Measurements from ENCODE around the gene XKR3. TPM values are rescaled to one million over a fixed set of nuclear protein-coding genes. Genes with fewer than 3 reads are reported as not detected.
"Not testable (repeated sequence)": the region's sequence is repeated elsewhere in the genome, so short reads cannot be mapped to it uniquely, and the experiment has no call there.

XKR3 gene
- total RNA-seq, 6 experiments from 2014 or later = not detected

GRCh38 chr22:16781074-16781763, 44.0 kb downstream of the XKR3 start:
- no peaks in the 10 kb centered on the region for H3K4me1 Mint-ChIP-seq (ENCODE audit: low read depth)
- no peaks in the 10 kb centered on the region; the same call in 1 of the 2 replicates for H3K27me3 Mint-ChIP-seq (ENCODE audit: insufficient read depth)
- H3K36me3 Mint-ChIP-seq (ENCODE audit: low read depth) = no peaks in the 10 kb centered on the region; the same call in 1 of the 2 replicates
- no peak overlapping the region for H3K4me3 Mint-ChIP-seq
- H3K9me3 Mint-ChIP-seq = peaks cover 64% of the 10 kb centered on the region
- no peak overlapping the region for H3K27ac Mint-ChIP-seq
- no peak for DNase-seq
- TF ChIP-seq, protein P1, sequence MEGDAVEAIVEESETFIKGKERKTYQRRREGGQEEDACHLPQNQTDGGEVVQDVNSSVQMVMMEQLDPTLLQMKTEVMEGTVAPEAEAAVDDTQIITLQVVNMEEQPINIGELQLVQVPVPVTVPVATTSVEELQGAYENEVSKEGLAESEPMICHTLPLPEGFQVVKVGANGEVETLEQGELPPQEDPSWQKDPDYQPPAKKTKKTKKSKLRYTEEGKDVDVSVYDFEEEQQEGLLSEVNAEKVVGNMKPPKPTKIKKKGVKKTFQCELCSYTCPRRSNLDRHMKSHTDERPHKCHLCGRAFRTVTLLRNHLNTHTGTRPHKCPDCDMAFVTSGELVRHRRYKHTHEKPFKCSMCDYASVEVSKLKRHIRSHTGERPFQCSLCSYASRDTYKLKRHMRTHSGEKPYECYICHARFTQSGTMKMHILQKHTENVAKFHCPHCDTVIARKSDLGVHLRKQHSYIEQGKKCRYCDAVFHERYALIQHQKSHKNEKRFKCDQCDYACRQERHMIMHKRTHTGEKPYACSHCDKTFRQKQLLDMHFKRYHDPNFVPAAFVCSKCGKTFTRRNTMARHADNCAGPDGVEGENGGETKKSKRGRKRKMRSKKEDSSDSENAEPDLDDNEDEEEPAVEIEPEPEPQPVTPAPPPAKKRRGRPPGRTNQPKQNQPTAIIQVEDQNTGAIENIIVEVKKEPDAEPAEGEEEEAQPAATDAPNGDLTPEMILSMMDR (IDR thresholded peaks at IDR 0.05) = no peak

GRCh38 chr22:16777284-16777924, 47.8 kb downstream of the XKR3 start:
- H3K4me1 Mint-ChIP-seq (ENCODE audit: low read depth) = no peaks in the 10 kb centered on the region
- no peak overlapping the region for H3K27ac Mint-ChIP-seq
- H3K36me3 Mint-ChIP-seq (ENCODE audit: low read depth) = no peaks in the 10 kb centered on the region
- no peak for DNase-seq
- TF ChIP-seq, protein P1 (IDR thresholded peaks at IDR 0.05) = no peak
- H3K27me3 Mint-ChIP-seq (ENCODE audit: insufficient read depth) = no peaks in the 10 kb centered on the region; the same call in 1 of the 2 replicates
- H3K9me3 Mint-ChIP-seq = peaks cover 52% of the 10 kb centered on the region
- no peak overlapping the region for H3K4me3 Mint-ChIP-seq

GRCh38 chr22:16776080-16776479, 49.1 kb downstream of the XKR3 start:
- no peak for DNase-seq
- Mint-ChIP-seq H3K36me3 (ENCODE audit: low read depth) (no peaks in the 10 kb centered on the region), H3K4me3 (no peak overlapping the region), H3K9me3 (peaks cover 41% of the 10 kb centered on the region), H3K27me3 (ENCODE audit: insufficient read depth) (no peaks in the 10 kb centered on the region), H3K4me1 (ENCODE audit: low read depth) (no peaks in the 10 kb centered on the region), H3K27ac (no peak overlapping the region)
- TF ChIP-seq, protein P1 (IDR thresholded peaks at IDR 0.05) = no peak

DNA sequence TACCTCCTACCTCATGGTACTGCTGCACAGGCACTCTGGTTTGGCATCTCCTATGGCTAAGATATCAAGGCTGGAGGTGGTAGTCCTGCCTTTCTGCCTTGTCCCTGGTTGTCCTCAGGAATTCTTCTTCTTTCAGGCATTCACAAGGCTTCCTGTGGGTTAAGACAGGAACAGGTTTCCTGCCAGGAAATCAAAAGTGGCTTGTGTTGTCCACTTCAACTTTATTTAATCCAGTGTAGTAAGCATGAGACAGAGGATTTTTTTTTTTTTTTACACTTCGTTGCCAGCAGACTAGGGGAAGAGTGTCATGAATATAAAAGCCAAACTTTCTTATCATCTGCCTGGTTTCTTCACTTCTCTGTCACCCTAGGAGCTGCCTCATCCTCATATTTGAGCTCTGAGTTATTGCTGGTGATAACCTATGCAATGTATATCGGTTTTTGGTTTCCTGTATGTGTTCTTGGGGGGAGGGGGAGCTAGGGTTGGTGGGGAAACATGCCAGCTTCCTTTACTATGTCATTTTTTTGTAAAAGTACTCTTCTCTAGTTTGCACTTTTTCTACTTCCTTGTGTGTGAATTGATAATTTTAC, 50.2 kb downstream of the XKR3 start:
- H3K27ac Mint-ChIP-seq = no peak overlapping the region
- H3K9me3 Mint-ChIP-seq = peaks cover 41% of the 10 kb centered on the region
- no peak for DNase-seq

DNA sequence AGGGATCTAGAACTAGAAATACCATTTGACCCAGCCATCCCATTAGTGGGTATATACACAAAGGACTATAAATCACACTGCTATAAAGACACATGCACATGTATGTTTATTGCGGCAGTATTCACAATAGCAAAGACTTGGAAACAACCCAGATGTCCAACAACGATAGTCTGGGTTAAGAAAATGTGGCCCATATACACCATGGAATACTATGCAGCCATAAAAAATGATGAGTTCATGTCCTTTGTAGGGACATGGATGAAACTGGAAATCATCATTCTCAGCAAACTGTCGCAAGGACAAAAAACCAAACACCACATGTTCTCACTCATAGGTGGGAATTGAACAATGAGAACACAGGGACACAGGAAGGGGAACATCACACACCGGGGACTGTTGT, 53.6 kb downstream of the XKR3 start:
- not testable (repeated sequence) for H3K36me3 Mint-ChIP-seq (ENCODE audit: low read depth); H3K27me3 Mint-ChIP-seq (ENCODE audit: insufficient read depth); H3K4me3 Mint-ChIP-seq; DNase-seq; H3K27ac Mint-ChIP-seq; H3K4me1 Mint-ChIP-seq (ENCODE audit: low read depth)
- peaks cover 31% of the 10 kb centered on the region for H3K9me3 Mint-ChIP-seq

More for the DNA sequence above, 50.2 kb downstream of the XKR3 start:
- no peak overlapping the region for H3K4me3 Mint-ChIP-seq
- TF ChIP-seq, protein P1 (IDR thresholded peaks at IDR 0.05) = no peak
- no peaks in the 10 kb centered on the region for H3K4me1 Mint-ChIP-seq (ENCODE audit: low read depth)
- H3K36me3 Mint-ChIP-seq (ENCODE audit: low read depth) = no peaks in the 10 kb centered on the region
- no peaks in the 10 kb centered on the region for H3K27me3 Mint-ChIP-seq (ENCODE audit: insufficient read depth)

GRCh38 chr22:16767927-16768326, 57.3 kb downstream of the XKR3 start:
- not testable (repeated sequence) for H3K4me1 Mint-ChIP-seq (ENCODE audit: low read depth); H3K27me3 Mint-ChIP-seq (ENCODE audit: insufficient read depth); H3K27ac Mint-ChIP-seq; H3K4me3 Mint-ChIP-seq; DNase-seq; H3K36me3 Mint-ChIP-seq (ENCODE audit: low read depth)
- H3K9me3 Mint-ChIP-seq = peaks cover 42% of the 10 kb centered on the region

DNA sequence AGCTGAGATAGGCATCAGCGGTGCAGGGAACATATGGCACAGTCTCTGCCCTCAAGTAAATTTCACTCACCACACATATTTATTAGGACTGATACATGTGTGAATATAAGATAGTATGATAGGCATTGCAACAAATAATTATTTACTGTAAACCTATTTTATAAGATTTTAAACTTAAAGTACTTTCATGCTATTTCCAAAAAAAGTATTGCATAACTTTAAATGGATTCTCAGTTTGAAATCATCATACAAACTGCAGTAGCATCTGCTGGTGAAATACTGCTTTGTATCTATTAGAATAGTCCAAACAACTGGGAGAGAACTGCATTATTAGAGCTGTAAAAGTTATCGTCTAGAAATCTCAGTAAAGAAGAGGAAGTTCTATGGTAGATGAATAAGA, 63.0 kb downstream of the XKR3 start:
- Mint-ChIP-seq H3K9me3 (peaks cover 68% of the 10 kb centered on the region), H3K36me3 (ENCODE audit: low read depth) (0 out of 2 replicates have a peak, but pooled peaks cover 13% of the 10 kb centered on the region)
- H3K4me1 Mint-ChIP-seq (ENCODE audit: low read depth); DNase-seq; H3K27ac Mint-ChIP-seq; H3K27me3 Mint-ChIP-seq (ENCODE audit: insufficient read depth); H3K4me3 Mint-ChIP-seq: not testable (repeated sequence)

DNA sequence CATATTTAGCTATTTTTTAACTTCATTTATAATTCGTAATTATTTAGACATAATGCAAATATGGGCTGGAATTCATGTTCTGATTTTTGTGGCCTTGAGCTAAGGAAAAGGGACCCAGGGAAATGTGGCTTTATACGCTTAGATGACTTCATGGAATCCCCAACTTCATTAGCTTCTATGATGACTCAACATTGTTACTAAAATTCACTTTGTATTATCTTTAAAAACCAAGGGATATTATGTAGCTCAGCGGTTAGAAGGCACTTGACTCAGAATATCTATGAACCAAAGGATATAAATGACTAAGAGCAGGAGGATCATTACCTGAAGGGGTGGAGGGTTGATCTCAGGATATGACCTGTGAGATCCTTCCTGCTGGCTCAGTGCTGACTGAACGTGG, 64.8 kb downstream of the XKR3 start:
- Mint-ChIP-seq H3K9me3 (peaks cover 56% of the 10 kb centered on the region), H3K36me3 (ENCODE audit: low read depth) (0 out of 2 replicates have a peak, but pooled peaks cover 13% of the 10 kb centered on the region)
- not testable (repeated sequence) for DNase-seq; H3K27me3 Mint-ChIP-seq (ENCODE audit: insufficient read depth); H3K27ac Mint-ChIP-seq; H3K4me3 Mint-ChIP-seq; H3K4me1 Mint-ChIP-seq (ENCODE audit: low read depth)

GRCh38 chr22:16749282-16749681, 75.9 kb downstream of the XKR3 start:
- H3K4me1 Mint-ChIP-seq (ENCODE audit: low read depth); H3K27ac Mint-ChIP-seq; H3K27me3 Mint-ChIP-seq (ENCODE audit: insufficient read depth); H3K36me3 Mint-ChIP-seq (ENCODE audit: low read depth); H3K4me3 Mint-ChIP-seq; DNase-seq: not testable (repeated sequence)
- peaks cover 54% of the 10 kb centered on the region for H3K9me3 Mint-ChIP-seq
